PC-3 (cell line): ENCODE measurements around the gene C1QTNF6. TPM values are rescaled to one million over a fixed set of nuclear protein-coding genes. Genes with fewer than 3 reads are reported as not detected.

ENCODE experiments used
- ATAC-seq: fragments of 200-7000 bp; cut with Tn5 transposase; 2 replicates; pipeline ENCODE4 v1.9.1; 2020; ENCODE audit warnings: mild to moderate bottlenecking, moderate library complexity
- BruUV-seq: library from RNA; stranded (reverse); fragments of 400-500 nt; replicated peaks from 2 replicates; lab custom pipeline; 2021; lab: Mats Ljungman, UMichigan
- CTCF ChIA-PET: fragments of 300-600 bp; sonication (Branson Sonifier 250); formaldehyde crosslinking; loops from one replicate; lab custom pipeline; 2022; ENCODE audit warnings: antibody characterized with exemption; lab: Charles Lee
- POLR2A ChIA-PET: fragments of 300-600 bp; sonication (Branson Sonifier 250); formaldehyde crosslinking; loops from one replicate; lab custom pipeline; 2022; ENCODE audit warnings: antibody characterized with exemption; ENCODE audit not compliant: unreplicated experiment; lab: Charles Lee
- DNase-seq: peaks from one replicate; pipeline ENCODE4 v3.0.0-alpha.2; 2015
- H2AFZ ChIP-seq: fragments of 300-600 bp; sonication (generic); 2 replicates; pipeline ENCODE4 v1.6.0; 2016; ENCODE audit warnings: antibody characterized with exemption, low read length
- H3F3A ChIP-seq: fragments of 300-600 bp; sonication (generic); one replicate; pipeline ENCODE4 v1.6.0; 2017; ENCODE audit warnings: antibody characterized with exemption, low read length, control low read depth, mild to moderate bottlenecking; ENCODE audit not compliant: unreplicated experiment
- H3K27ac ChIP-seq: fragments of 300-600 bp; sonication (generic); 2 replicates; pipeline ENCODE4 v1.5.1; 2016; ENCODE audit warnings: mild to moderate bottlenecking, low read length
- H3K27me3 ChIP-seq: fragments of 300-600 bp; sonication (generic); 2 replicates; pipeline ENCODE4 v1.6.1; 2016; ENCODE audit warnings: low read length, mixed read lengths
- H3K36me3 ChIP-seq: fragments of 300-600 bp; sonication (generic); 2 replicates; pipeline ENCODE4 v1.6.1; 2016; ENCODE audit warnings: low read depth, mixed run types, low read length, mixed read lengths
- H3K4me1 ChIP-seq: fragments of 300-600 bp; sonication (generic); 2 replicates; pipeline ENCODE4 v1.5.1; 2016; ENCODE audit warnings: low read length; ENCODE audit not compliant: insufficient read depth
- H3K4me2 ChIP-seq: fragments of 300-600 bp; sonication (generic); 2 replicates; pipeline ENCODE4 v1.6.0; 2016; ENCODE audit warnings: low read length
- H3K4me3 ChIP-seq: fragments of 300-600 bp; sonication (generic); 2 replicates; pipeline ENCODE4 v1.5.1; 2016; ENCODE audit warnings: mild to moderate bottlenecking, low read length, mixed read lengths
- H3K79me2 ChIP-seq: fragments of 300-600 bp; sonication (generic); 2 replicates; pipeline ENCODE4 v1.6.1; 2017; ENCODE audit warnings: low read length, mixed read lengths
- H3K9ac ChIP-seq: fragments of 300-600 bp; sonication (generic); 2 replicates; pipeline ENCODE4 v1.6.0; 2016; ENCODE audit warnings: mild to moderate bottlenecking, low read length
- H3K9me2 ChIP-seq: fragments of 300-600 bp; sonication (generic); replicated peaks from 2 replicates; pipeline ENCODE4 v1.6.1; 2016; ENCODE audit warnings: mixed run types, low read length, mixed read lengths
- H3K9me3 ChIP-seq: fragments of 300-600 bp; sonication (generic); 2 replicates; pipeline ENCODE4 v1.6.1; 2016; ENCODE audit warnings: low read length, mixed read lengths
- H4K20me1 ChIP-seq: fragments of 300-600 bp; sonication (generic); 2 replicates; pipeline ENCODE4 v1.6.1; 2016; ENCODE audit warnings: low read length, mixed read lengths
- EZH2 ChIP-seq: fragments of 300-600 bp; sonication (generic); IDR thresholded peaks from one replicate; pipeline ENCODE4 v1.6.1; 2017; ENCODE audit warnings: antibody characterized with exemption, mild to moderate bottlenecking, low read length; ENCODE audit not compliant: unreplicated experiment
- EZH2phosphoT487 ChIP-seq: fragments of 300-600 bp; sonication (generic); IDR thresholded peaks from 2 replicates; pipeline ENCODE4 v1.6.1; 2018; ENCODE audit warnings: mild to moderate bottlenecking, antibody characterized with exemption, low read length, borderline replicate concordance
- intact Hi-C: fragments of 100-400 bp; cut with micrococcal nuclease; formaldehyde crosslinking; loops from 2 replicates; pipeline ENCODE4 v1.9.0; 2023
- total RNA-seq: library from RNA; depleted of rRNA; stranded (reverse); fragments of >200 nt; gene quantifications from 2 replicates; pipeline ENCODE4 v1.2.3, GENCODE V29; 2014
- TF ChIP-seq, protein P1 (sequence below): fragments of 300-600 bp; sonication (generic); conservative IDR thresholded peaks from 2 replicates; pipeline ENCODE4 v1.5.1; 2017; ENCODE audit warnings: antibody characterized with exemption, low read depth, mild to moderate bottlenecking, low read length

Gene C1QTNF6
- total RNA-seq, 1 experiment from 2014 or later: 3.8 TPM

DNA sequence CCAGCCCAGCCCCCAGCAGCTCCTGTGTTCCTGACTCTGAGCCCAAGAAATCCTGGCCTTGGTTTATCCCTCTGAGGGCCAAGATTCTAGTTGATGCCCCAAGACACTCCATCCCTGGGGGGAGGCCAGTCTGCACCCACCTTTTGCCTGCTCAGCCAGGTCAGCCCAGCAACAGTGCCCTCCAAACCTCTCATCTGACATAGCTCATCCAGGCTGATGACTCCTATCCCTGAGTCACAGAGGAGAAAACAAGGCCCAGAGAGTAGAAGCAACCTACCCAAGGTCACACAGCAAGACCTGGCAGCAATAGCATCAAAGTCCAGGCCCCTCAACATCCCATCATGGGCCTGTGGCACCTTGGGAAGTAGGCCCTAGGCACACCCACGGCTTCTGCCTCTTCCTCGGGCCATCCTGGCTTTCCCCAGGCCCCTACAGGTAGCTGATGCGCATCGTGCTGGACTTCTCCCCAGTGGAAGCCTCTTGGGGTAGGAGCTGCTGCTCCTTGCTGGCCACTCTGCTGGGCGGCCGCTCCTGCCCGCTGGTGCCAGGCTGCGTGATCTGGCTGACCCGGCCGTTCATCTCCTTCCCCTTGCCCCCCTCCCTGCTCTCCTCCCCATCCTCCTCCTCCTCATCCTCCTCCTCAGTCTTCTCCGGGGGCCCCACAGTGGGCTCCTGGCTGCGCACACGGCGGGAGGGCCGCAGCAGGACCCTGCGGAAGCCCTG, 18.2 kb upstream of the C1QTNF6 start:
- H3F3A ChIP-seq: no peaks in the 10 kb centered on the region
- no peaks in the 10 kb centered on the region for H3K9me3 ChIP-seq
- no peak overlapping the region for H2AFZ ChIP-seq
- H3K36me3 ChIP-seq: no peaks in the 10 kb centered on the region
- TF ChIP-seq, protein P1, sequence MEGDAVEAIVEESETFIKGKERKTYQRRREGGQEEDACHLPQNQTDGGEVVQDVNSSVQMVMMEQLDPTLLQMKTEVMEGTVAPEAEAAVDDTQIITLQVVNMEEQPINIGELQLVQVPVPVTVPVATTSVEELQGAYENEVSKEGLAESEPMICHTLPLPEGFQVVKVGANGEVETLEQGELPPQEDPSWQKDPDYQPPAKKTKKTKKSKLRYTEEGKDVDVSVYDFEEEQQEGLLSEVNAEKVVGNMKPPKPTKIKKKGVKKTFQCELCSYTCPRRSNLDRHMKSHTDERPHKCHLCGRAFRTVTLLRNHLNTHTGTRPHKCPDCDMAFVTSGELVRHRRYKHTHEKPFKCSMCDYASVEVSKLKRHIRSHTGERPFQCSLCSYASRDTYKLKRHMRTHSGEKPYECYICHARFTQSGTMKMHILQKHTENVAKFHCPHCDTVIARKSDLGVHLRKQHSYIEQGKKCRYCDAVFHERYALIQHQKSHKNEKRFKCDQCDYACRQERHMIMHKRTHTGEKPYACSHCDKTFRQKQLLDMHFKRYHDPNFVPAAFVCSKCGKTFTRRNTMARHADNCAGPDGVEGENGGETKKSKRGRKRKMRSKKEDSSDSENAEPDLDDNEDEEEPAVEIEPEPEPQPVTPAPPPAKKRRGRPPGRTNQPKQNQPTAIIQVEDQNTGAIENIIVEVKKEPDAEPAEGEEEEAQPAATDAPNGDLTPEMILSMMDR: no peak
- TF ChIP-seq EZH2phosphoT487 (no peak), EZH2 (no peak)
- H3K27me3 ChIP-seq: no peaks in the 10 kb centered on the region
- intact Hi-C loops: no loop called here
- no peaks in the 10 kb centered on the region for H4K20me1 ChIP-seq
- DNase-seq (no peak), ATAC-seq (no peak)
- no peaks in the 10 kb centered on the region for H3K9me2 ChIP-seq
- H3K79me2 ChIP-seq: no peaks in the 10 kb centered on the region
- ChIA-PET CTCF (no interaction called here), POLR2A (no interaction called here)
- no peak overlapping the region for H3K4me2 ChIP-seq
- H3K27ac ChIP-seq: no peak overlapping the region
- H3K9ac ChIP-seq: no peak overlapping the region
- no peaks in the 10 kb centered on the region for H3K4me1 ChIP-seq
- H3K4me3 ChIP-seq: no peak overlapping the region
- BruUV-seq: no TSS peak

DNA sequence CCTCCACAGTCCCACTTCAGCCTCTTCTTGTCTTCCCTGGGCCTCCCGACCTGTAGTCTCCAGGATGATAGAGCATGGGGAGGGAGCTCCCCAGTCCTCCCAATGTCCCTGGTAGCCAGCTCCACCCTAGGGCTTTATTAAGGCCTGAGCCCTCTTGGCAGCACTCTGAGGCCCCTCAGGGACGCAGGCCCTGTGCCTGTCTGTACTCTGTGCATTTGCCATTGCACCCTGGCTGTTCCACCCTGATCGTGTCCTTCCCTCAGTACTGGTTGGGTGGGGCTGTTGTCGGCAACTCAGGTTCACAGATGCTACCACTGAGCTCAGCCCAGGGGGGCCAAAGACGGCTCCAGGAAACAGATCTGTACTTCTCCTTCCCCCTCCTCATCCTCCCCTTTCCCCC, 17.0 kb upstream of the C1QTNF6 start:
- Histone ChIP-seq H3K79me2 (no peaks in the 10 kb centered on the region), H3K27ac (no peak overlapping the region), H2AFZ (no peak overlapping the region), H3K9me3 (no peaks in the 10 kb centered on the region), H3K36me3 (no peaks in the 10 kb centered on the region), H3K9me2 (no peaks in the 10 kb centered on the region), H3K27me3 (no peaks in the 10 kb centered on the region), H4K20me1 (no peaks in the 10 kb centered on the region), H3K4me3 (no peak overlapping the region), H3F3A (no peaks in the 10 kb centered on the region), H3K9ac (no peak overlapping the region), H3K4me2 (no peak overlapping the region), H3K4me1 (peaks cover under 1% of the 10 kb centered on the region; the same call in 1 of the 2 replicates)
- CTCF ChIA-PET: no interaction called here
- BruUV-seq: no TSS peak
- TF ChIP-seq, protein P1: no peak
- TF ChIP-seq EZH2phosphoT487 (no peak), EZH2 (no peak)
- intact Hi-C loops: no loop called here
- POLR2A ChIA-PET: no interaction called here
- ATAC-seq: no peak
- no peak for DNase-seq

DNA sequence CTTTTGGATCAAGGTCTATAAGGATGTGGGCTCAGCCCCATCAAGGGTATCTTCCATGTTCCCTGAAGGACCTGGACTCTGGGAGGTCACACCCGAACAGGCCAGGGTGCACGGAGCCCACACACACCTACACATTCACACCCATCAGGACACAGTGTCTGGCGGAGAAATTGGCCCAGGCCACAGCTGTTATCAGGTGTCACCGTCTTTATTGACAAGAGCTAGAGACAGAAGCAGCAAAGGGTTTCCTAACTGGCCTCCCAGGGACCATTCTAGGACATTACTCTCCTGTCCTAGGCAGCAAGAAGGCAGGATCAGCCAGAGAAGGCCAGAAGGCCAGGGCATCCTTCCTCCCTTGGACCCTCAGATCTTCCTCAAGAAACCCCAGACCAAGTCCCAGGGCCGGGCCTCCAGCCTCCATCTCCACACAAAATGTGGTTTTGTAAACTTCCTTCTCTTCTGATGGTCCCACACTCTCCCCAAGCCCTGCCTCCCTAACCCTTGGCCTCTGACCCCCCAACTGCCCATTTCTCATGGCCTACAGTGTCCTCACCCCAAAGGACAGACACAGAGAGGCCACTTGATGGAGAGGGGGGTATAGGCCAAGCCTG, 16.1 kb upstream of the C1QTNF6 start:
- Histone ChIP-seq H3K27me3 (no peaks in the 10 kb centered on the region), H2AFZ (no peak overlapping the region), H3K9me2 (no peaks in the 10 kb centered on the region), H3K79me2 (no peaks in the 10 kb centered on the region), H3K9ac (no peak overlapping the region), H3K4me1 (peaks cover 7% of the 10 kb centered on the region), H3F3A (no peaks in the 10 kb centered on the region), H3K4me3 (no peak overlapping the region), H4K20me1 (no peaks in the 10 kb centered on the region), H3K36me3 (no peaks in the 10 kb centered on the region), H3K4me2 (no peak overlapping the region), H3K9me3 (no peaks in the 10 kb centered on the region), H3K27ac (no peak overlapping the region)
- TF ChIP-seq EZH2phosphoT487 (no peak), EZH2 (no peak)
- TF ChIP-seq, protein P1: no peak
- no TSS peak for BruUV-seq
- ATAC-seq (no peak), DNase-seq (no peak)
- intact Hi-C loops: no loop called here
- CTCF ChIA-PET: no interaction called here
- POLR2A ChIA-PET: no interaction called here
